Memory B cell (primary cell): ENCODE results near the gene HSPG2.
"Not testable (repeated sequence)": the region's sequence is repeated elsewhere in the genome, so short reads cannot be mapped to it uniquely, and the experiment has no call there.

ENCODE experiments used
- ATAC-seq: fragments of 150-1000 bp; cut with Tn5 transposase; 2 replicates; pipeline ENCODE4 v1.10.0; 2021; ENCODE audit warnings: low read depth, mild to moderate bottlenecking, moderate library complexity
- DNase-seq, 2 donors: peaks; one replicate each; pipeline ENCODE4 v3.0.0; 2022; ENCODE audit warnings: low spot score in 2 of 2
- H3K27ac Mint-ChIP-seq: one replicate; pipeline ENCODE4 v1.8.0; 2022; ENCODE audit warnings: mild to moderate bottlenecking, moderate library complexity, mixed read lengths
- H3K27me3 Mint-ChIP-seq: one replicate; pipeline ENCODE4 v1.8.0; 2022; ENCODE audit warnings: mixed read lengths
- H3K36me3 Mint-ChIP-seq: one replicate; pipeline ENCODE4 v1.8.0; 2022; ENCODE audit warnings: mild to moderate bottlenecking, mixed read lengths
- H3K4me1 Mint-ChIP-seq: one replicate; pipeline ENCODE4 v1.8.0; 2022; ENCODE audit warnings: mixed read lengths
- H3K4me3 Mint-ChIP-seq: one replicate; pipeline ENCODE4 v1.8.0; 2022; ENCODE audit warnings: mild to moderate bottlenecking, moderate library complexity, mixed read lengths
- H3K9me3 Mint-ChIP-seq: one replicate; pipeline ENCODE4 v1.8.0; 2022; ENCODE audit warnings: mixed read lengths

HSPG2 gene

DNA sequence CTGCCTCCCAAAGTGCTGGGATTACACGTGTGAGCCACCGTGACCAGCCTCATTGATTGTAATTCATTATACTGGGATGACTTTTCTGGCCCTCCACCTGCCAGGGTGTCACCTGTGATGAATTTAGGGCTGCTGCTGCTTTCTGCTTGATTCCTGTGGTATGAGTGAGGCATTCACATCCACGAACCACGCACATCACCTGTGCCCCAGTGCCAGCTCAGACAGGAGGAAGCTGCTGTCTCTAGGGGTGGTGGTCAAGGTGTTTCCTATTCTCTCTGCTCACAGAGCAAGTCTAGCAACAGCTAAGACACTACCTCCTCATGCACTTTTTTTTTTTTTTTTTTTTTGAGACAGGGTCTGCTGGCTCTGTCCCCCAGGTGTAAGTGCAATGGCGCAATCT, 137.4 kb downstream of the HSPG2 start:
- Mint-ChIP-seq H3K9me3 (peaks cover 8% of the 10 kb centered on the region), H3K36me3 (peaks cover 3% of the 10 kb centered on the region), H3K27ac (no peak overlapping the region), H3K4me1 (peaks cover 5% of the 10 kb centered on the region), H3K4me3 (no peak overlapping the region), H3K27me3 (no peaks in the 10 kb centered on the region)
- ATAC-seq (peak; percentile 87), DNase-seq (no peak)

GRCh38 chr1:21795075-21795474, 142.0 kb downstream of the HSPG2 start:
- ATAC-seq (no peak), DNase-seq (no peak)
- peaks cover 12% of the 10 kb centered on the region for H3K4me1 Mint-ChIP-seq
- no peaks in the 10 kb centered on the region for H3K27me3 Mint-ChIP-seq
- peaks cover 9% of the 10 kb centered on the region for H3K9me3 Mint-ChIP-seq
- peaks cover 5% of the 10 kb centered on the region for H3K36me3 Mint-ChIP-seq
- H3K27ac Mint-ChIP-seq = no peak overlapping the region
- no peak overlapping the region for H3K4me3 Mint-ChIP-seq

GRCh38 chr1:21794656-21795055, 142.5 kb downstream of the HSPG2 start:
- Mint-ChIP-seq H3K4me3 (no peak overlapping the region), H3K9me3 (peaks cover 9% of the 10 kb centered on the region), H3K27me3 (no peaks in the 10 kb centered on the region), H3K4me1 (peaks cover 11% of the 10 kb centered on the region), H3K36me3 (peaks cover 5% of the 10 kb centered on the region), H3K27ac (no peak overlapping the region)
- DNase-seq (no peak), ATAC-seq (no peak)

DNA sequence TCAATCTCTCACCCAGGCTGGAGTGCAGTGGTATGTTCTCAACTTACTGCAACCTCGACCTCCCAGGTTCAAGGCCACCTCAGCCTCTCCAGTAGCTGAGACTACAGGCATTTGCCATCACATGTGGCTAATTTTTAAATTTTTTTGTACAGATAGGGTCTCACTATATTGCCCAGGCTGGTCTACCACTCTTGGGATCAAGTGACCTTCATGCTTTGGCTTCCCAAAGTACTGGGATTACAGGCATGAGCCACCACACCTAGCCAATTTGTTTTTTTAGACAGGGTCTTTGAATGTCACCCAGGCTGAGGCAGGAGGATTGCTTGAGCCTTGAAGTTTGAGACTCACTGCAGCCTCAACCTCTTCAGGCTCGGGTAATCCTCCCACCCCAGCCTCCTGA, 144.0 kb downstream of the HSPG2 start:
- peaks cover 5% of the 10 kb centered on the region for H3K36me3 Mint-ChIP-seq
- peaks cover 8% of the 10 kb centered on the region for H3K4me1 Mint-ChIP-seq
- no peaks in the 10 kb centered on the region for H3K27me3 Mint-ChIP-seq
- ATAC-seq (no peak), DNase-seq (no peak)
- H3K4me3 Mint-ChIP-seq = no peak overlapping the region
- H3K27ac Mint-ChIP-seq = no peak overlapping the region
- H3K9me3 Mint-ChIP-seq = peaks cover 9% of the 10 kb centered on the region

DNA sequence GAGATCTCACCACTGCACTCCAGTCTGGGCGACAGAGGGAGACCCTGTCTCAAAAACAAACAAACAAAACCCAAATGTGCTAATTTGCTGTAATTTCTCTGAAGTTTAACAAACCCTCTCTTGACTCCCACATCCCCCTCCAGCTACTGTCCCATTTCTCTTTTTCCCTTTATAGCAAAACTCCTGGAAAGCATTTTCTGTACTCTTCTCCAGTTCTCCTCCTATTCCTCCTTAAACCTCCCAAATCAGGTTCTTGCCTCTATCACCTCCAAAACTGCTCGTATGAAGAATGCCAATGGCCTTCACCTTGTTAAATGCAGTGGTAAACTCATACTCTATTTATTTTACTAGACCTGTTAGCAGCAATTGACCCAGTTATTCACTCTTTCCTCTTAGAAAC, 150.5 kb downstream of the HSPG2 start:
- H3K4me1 Mint-ChIP-seq = peaks cover 6% of the 10 kb centered on the region
- no peaks in the 10 kb centered on the region for H3K9me3 Mint-ChIP-seq
- no peak overlapping the region for H3K27ac Mint-ChIP-seq
- no peak overlapping the region for H3K4me3 Mint-ChIP-seq
- H3K27me3 Mint-ChIP-seq = no peaks in the 10 kb centered on the region
- no peaks in the 10 kb centered on the region for H3K36me3 Mint-ChIP-seq
- DNase-seq (no peak), ATAC-seq (no peak)

DNA sequence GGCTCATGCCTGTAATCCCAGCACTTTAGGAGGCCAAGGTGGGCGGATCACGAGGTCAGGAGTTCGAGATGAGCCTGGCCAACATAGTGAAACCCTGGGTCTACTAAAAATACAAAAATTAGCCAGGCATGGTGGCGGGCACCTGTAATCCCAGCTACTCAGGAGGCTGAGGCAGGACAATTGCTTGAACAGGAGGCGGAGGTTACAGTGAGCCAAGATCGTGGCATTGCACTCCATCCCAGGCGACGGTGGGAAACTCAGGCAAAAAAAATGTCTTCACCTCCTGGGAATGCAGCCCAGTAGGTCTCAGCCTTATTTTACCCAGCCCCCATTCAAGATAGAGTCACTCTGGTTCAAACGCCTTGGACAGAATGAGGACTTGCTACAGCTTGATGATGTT, 151.3 kb downstream of the HSPG2 start:
- not testable (repeated sequence) for H3K9me3 Mint-ChIP-seq, DNase-seq, H3K4me3 Mint-ChIP-seq, H3K36me3 Mint-ChIP-seq, H3K4me1 Mint-ChIP-seq, H3K27me3 Mint-ChIP-seq, ATAC-seq, H3K27ac Mint-ChIP-seq

DNA sequence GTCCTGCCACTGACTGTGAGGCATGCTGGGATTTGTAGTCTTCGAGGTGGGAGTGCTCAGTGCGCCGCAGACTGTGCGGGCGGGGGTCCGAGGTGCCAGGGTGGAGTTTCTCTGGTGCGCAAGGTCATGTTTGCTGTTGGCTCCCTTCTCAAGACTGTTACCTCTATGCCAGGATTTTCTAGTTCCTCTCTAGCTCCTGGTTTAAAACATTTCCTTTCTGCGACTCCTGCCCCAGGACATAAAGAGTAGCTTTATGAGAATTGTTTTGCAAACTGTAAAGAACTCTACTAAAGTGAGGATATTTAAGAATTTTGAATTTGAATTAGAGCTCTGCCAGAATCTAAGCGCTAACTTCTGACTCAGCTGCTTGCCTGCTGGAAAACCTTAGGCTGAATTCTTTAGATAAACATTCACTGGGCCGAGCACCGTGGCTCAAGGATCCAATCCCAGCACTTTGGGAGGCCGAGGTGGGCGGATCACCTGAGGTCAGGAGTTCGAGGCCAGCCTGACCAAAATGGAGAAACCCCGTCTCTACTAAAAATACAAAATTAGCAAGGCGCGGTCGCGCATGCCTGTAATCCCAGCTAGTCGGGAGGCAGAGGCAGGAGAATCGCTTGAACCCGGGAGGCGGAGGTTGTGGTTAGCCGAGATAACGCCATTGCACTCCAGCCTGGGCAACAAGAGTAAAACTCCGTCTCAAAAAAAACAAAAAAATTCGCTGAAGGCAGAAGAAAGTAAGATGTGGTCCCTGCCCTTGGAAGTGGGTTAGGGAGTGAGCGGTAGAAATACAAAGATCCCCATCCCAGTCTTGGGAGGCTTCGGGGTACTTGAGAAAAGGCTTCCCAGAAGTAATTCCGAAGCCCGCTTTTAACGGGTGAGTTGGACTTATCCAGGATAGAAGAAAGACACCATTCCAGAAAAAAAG, 153.2 kb downstream of the HSPG2 start:
- peak overlapping the region; percentile 100 for H3K27ac Mint-ChIP-seq
- H3K4me3 Mint-ChIP-seq = peak overlapping the region; percentile 92
- no peaks in the 10 kb centered on the region for H3K36me3 Mint-ChIP-seq
- no peak for ATAC-seq
- H3K27me3 Mint-ChIP-seq = no peaks in the 10 kb centered on the region
- H3K4me1 Mint-ChIP-seq = peaks cover 16% of the 10 kb centered on the region
- H3K9me3 Mint-ChIP-seq = no peaks in the 10 kb centered on the region
- DNase-seq = no peak

GRCh38 chr1:21782868-21783678, 154.0 kb downstream of the HSPG2 start, which contains the start of gene USP48:
Gene USP48 (minus strand): TSS chr1:21783149. CDS start chr1:21782957, 192 bp downstream.
- peak; percentile 81 for ATAC-seq
- peak; percentile 94 to 95 for DNase-seq
- H3K4me1 Mint-ChIP-seq = peaks cover 19% of the 10 kb centered on the region
- no peaks in the 10 kb centered on the region for H3K9me3 Mint-ChIP-seq
- no peaks in the 10 kb centered on the region for H3K27me3 Mint-ChIP-seq
- peak within 1 kb of the TSS; percentile 92 for H3K4me3 Mint-ChIP-seq
- H3K36me3 Mint-ChIP-seq = peaks cover 1% of the 10 kb centered on the region
- peak within 1 kb of the TSS; percentile 100 for H3K27ac Mint-ChIP-seq

- peak; percentile 25 for ATAC-seq
Observed at GRCh38 chr1:21782349-21782867, 154.7 kb downstream of the HSPG2 start.

GRCh38 chr1:21781815-21782348, 155.2 kb downstream of the HSPG2 start:
- Mint-ChIP-seq H3K36me3 (peaks cover 6% of the 10 kb centered on the region), H3K27me3 (no peaks in the 10 kb centered on the region), H3K27ac (peak overlapping the region; percentile 100), H3K9me3 (peaks cover 2% of the 10 kb centered on the region), H3K4me1 (peaks cover 23% of the 10 kb centered on the region), H3K4me3 (peak overlapping the region; percentile 92)
- ATAC-seq = peak; percentile 17
- peak in 1 of 2 donors; percentile 17 for DNase-seq

More at GRCh38 chr1:21782349-21782867, 154.7 kb downstream of the HSPG2 start:
- Mint-ChIP-seq H3K27me3 (no peaks in the 10 kb centered on the region), H3K4me1 (peaks cover 22% of the 10 kb centered on the region), H3K9me3 (peaks cover 1% of the 10 kb centered on the region), H3K27ac (peak overlapping the region; percentile 100), H3K4me3 (peak overlapping the region; percentile 92), H3K36me3 (peaks cover 4% of the 10 kb centered on the region)
- peak in 1 of 2 donors; percentile 51 for DNase-seq

DNA sequence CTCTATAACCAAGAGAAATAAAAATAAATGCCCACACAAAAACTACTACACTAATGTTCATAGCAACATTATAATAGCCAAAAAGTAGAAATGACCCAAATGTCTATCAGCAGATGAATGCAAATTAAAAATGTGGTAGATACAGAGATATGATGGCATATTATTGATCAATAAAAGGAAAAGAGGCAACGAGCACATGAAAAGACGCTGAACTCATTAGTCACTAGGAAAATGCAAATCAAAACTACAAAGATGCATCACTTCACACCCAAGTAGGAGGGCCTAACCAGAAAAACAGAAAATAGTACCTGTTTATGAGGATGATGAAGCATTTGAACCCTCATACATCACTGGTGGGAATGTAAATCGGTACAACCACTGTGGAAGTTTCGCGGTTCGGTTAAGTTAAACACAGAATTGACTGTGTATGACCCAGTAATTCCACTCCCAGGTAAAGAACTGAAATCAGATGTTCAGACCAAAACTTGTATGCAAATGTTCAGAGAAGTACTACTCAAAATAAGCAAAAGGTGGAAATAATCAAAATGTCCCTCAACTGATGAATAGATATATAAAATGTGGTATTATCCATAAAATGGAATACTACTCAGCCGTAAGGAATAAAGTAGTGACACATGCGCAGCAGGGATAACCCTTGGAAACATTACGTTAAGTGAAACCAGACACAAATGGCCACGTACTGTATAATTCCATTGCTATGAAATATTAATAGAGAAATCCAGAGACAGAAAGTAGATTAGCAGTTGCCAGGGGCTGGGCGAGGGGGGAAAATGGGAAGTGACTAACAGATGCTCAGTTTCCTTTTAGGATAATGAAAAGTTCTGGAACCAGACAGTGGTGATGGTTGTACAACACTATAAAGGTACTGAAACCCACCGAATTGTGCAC, 157.2 kb downstream of the HSPG2 start:
- H3K36me3 Mint-ChIP-seq = peaks cover 12% of the 10 kb centered on the region
- peak overlapping the region; percentile 90 for H3K27ac Mint-ChIP-seq
- peak overlapping the region; percentile 79 for H3K4me3 Mint-ChIP-seq
- no peaks in the 10 kb centered on the region for H3K27me3 Mint-ChIP-seq
- ATAC-seq = no peak
- DNase-seq = no peak
- peaks cover 31% of the 10 kb centered on the region for H3K4me1 Mint-ChIP-seq
- peaks cover 2% of the 10 kb centered on the region for H3K9me3 Mint-ChIP-seq

- DNase-seq (no peak), ATAC-seq (no peak)
- no peak overlapping the region for H3K4me3 Mint-ChIP-seq
- H3K27ac Mint-ChIP-seq = no peak overlapping the region
- H3K9me3 Mint-ChIP-seq = peaks cover 2% of the 10 kb centered on the region
- H3K4me1 Mint-ChIP-seq = peaks cover 36% of the 10 kb centered on the region
- peaks cover 12% of the 10 kb centered on the region for H3K36me3 Mint-ChIP-seq
- no peaks in the 10 kb centered on the region for H3K27me3 Mint-ChIP-seq
Observed at GRCh38 chr1:21778405-21778727, 158.7 kb downstream of the HSPG2 start.

- DNase-seq, ATAC-seq, H3K27ac Mint-ChIP-seq, H3K9me3 Mint-ChIP-seq, H3K27me3 Mint-ChIP-seq, H3K4me3 Mint-ChIP-seq: not testable (repeated sequence)
- peaks cover 14% of the 10 kb centered on the region for H3K36me3 Mint-ChIP-seq
- peaks cover 37% of the 10 kb centered on the region for H3K4me1 Mint-ChIP-seq
Observed at GRCh38 chr1:21776925-21777324, 160.2 kb downstream of the HSPG2 start.
